ENCODE results near the gene LRRTM3.

The LRRTM3 gene

GRCh38 chr10:67033878-67034277 is 108.0 kb downstream of the LRRTM3 start:
- Histone ChIP-seq H3K27ac (ENCODE audit: low read length) (no peak overlapping the region), H3K79me2 (ENCODE audit: insufficient read depth, low read length) (no peaks in the 10 kb centered on the region), H3K4me2 (ENCODE audit: insufficient read depth, low read length) (no peak overlapping the region), H3K9ac (ENCODE audit: low read depth, low read length) (no peak overlapping the region), H3K9me3 (ENCODE audit: insufficient read depth, low read length, severe bottlenecking) (no peaks in the 10 kb centered on the region), H2AFZ (ENCODE audit: low read depth, low read length) (no peak overlapping the region), H3K27me3 (ENCODE audit: insufficient read depth, low read length, poor library complexity) (no peaks in the 10 kb centered on the region), H3K4me1 (ENCODE audit: insufficient read depth, low read length) (no peaks in the 10 kb centered on the region), H3K4me3 (ENCODE audit: low read depth in 1 of 2, low read length in 2 of 2) (no peak overlapping the region), H3K36me3 (ENCODE audit: insufficient read depth, low read length) (no peaks in the 10 kb centered on the region), H4K20me1 (ENCODE audit: insufficient read depth, low read length) (no peaks in the 10 kb centered on the region)
- ATAC-seq (ENCODE audit: insufficient read depth, low read depth) (no peak), DNase-seq (no peak)
- TF ChIP-seq EZH2 (IDR thresholded peaks at IDR 0.05; ENCODE audit: borderline replicate concordance, low read depth, low read length, severe bottlenecking) (no peak), CTCF (IDR thresholded peaks at IDR 0.05; ENCODE audit: borderline replicate concordance, extremely low read depth, low read length, poor library complexity, severe bottlenecking) (no peak)

DNA sequence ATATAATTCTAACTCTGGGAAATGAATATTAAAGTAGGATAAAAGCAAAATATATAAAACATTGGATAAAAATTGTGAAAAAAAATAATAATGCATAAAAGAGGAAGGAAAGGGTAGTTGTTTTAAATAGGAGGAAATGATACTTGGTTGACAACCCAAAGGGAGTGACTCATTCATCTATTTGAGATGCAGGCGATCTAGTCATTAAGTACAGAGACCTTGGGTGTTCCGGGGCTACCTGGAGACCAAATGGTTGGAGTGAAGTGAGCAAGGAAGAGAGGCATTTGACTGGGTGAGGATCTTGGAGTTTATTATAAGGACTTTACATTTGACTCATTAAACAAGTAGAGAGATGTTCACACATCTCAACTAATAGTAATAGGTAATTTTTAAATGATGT is 111.0 kb downstream of the LRRTM3 start:
- H3K27me3 ChIP-seq (ENCODE audit: insufficient read depth, low read length, poor library complexity), result no peaks in the 10 kb centered on the region
- TF ChIP-seq EZH2 (IDR thresholded peaks at IDR 0.05; ENCODE audit: borderline replicate concordance, low read depth, low read length, severe bottlenecking) (no peak), CTCF (IDR thresholded peaks at IDR 0.05; ENCODE audit: borderline replicate concordance, extremely low read depth, low read length, poor library complexity, severe bottlenecking) (no peak)
- ATAC-seq (ENCODE audit: insufficient read depth, low read depth) (no peak), DNase-seq (no peak)
- no peak overlapping the region for H3K9ac ChIP-seq (ENCODE audit: low read depth, low read length)
- no peak overlapping the region for H3K4me3 ChIP-seq (ENCODE audit: low read depth in 1 of 2, low read length in 2 of 2)
- no peaks in the 10 kb centered on the region for H3K9me3 ChIP-seq (ENCODE audit: insufficient read depth, low read length, severe bottlenecking)
- H3K79me2 ChIP-seq (ENCODE audit: insufficient read depth, low read length), result no peaks in the 10 kb centered on the region
- no peak overlapping the region for H3K27ac ChIP-seq (ENCODE audit: low read length)
- no peaks in the 10 kb centered on the region for H3K36me3 ChIP-seq (ENCODE audit: insufficient read depth, low read length)
- no peaks in the 10 kb centered on the region for H4K20me1 ChIP-seq (ENCODE audit: insufficient read depth, low read length)
- no peak overlapping the region for H2AFZ ChIP-seq (ENCODE audit: low read depth, low read length)
- H3K4me2 ChIP-seq (ENCODE audit: insufficient read depth, low read length), result no peak overlapping the region
- H3K4me1 ChIP-seq (ENCODE audit: insufficient read depth, low read length), result no peaks in the 10 kb centered on the region

DNA sequence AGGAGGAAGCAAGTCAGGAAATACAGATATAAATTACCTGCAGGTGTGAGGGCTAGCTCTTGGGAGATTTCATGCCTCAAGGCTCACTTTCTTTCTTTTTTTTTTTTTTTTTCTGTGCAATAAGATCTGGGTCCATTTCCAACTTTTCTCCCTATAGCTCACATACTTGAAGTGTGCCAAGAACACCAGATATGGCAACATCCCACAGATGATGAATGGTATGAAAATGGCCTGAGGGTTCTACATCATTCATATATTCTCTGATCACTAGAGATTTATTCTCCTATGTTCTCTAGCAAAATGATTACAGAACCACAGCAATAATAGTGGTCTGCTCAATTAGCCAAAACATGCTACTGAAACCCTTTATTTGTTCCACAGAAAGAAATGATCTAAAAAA is 117.2 kb downstream of the LRRTM3 start:
- H3K4me2 ChIP-seq (ENCODE audit: insufficient read depth, low read length), result no peak overlapping the region
- H3K4me1 ChIP-seq (ENCODE audit: insufficient read depth, low read length), result no peaks in the 10 kb centered on the region
- no peaks in the 10 kb centered on the region for H3K9me3 ChIP-seq (ENCODE audit: insufficient read depth, low read length, severe bottlenecking)
- H3K36me3 ChIP-seq (ENCODE audit: insufficient read depth, low read length), result no peaks in the 10 kb centered on the region
- no peaks in the 10 kb centered on the region for H4K20me1 ChIP-seq (ENCODE audit: insufficient read depth, low read length)
- no peaks in the 10 kb centered on the region for H3K79me2 ChIP-seq (ENCODE audit: insufficient read depth, low read length)
- H3K27ac ChIP-seq (ENCODE audit: low read length), result no peak overlapping the region
- TF ChIP-seq EZH2 (IDR thresholded peaks at IDR 0.05; ENCODE audit: borderline replicate concordance, low read depth, low read length, severe bottlenecking) (no peak), CTCF (IDR thresholded peaks at IDR 0.05; ENCODE audit: borderline replicate concordance, extremely low read depth, low read length, poor library complexity, severe bottlenecking) (no peak)
- no peak overlapping the region for H3K4me3 ChIP-seq (ENCODE audit: low read depth in 1 of 2, low read length in 2 of 2)
- no peak overlapping the region for H3K9ac ChIP-seq (ENCODE audit: low read depth, low read length)
- no peak for DNase-seq
- no peak for ATAC-seq (ENCODE audit: insufficient read depth, low read depth)
- no peaks in the 10 kb centered on the region for H3K27me3 ChIP-seq (ENCODE audit: insufficient read depth, low read length, poor library complexity)
- no peak overlapping the region for H2AFZ ChIP-seq (ENCODE audit: low read depth, low read length)

DNA sequence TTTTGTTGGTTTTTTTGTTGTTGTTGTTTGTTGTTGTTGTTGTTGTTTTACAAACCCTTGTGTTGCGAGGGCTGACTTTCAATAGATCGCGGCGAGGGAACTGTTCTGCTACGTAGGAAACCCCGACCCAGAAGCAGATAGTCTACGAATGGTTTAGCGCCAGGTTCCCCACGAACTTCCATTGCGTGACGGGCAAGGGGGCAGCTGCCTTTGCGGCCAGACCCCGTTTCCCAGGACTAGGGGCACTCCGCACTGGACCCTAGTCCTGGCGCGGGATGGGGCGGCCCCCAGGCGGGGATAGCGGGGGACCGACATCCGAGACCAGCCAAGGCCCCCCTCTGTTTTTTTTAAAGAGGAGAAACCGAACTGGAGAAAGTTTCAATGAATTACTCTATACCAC is 119.6 kb downstream of the LRRTM3 start:
- Histone ChIP-seq H4K20me1 (ENCODE audit: insufficient read depth, low read length) (no peaks in the 10 kb centered on the region), H3K4me2 (ENCODE audit: insufficient read depth, low read length) (no peak overlapping the region), H3K9me3 (ENCODE audit: insufficient read depth, low read length, severe bottlenecking) (no peaks in the 10 kb centered on the region), H3K36me3 (ENCODE audit: insufficient read depth, low read length) (no peaks in the 10 kb centered on the region), H3K79me2 (ENCODE audit: insufficient read depth, low read length) (no peaks in the 10 kb centered on the region), H3K27ac (ENCODE audit: low read length) (no peak overlapping the region), H3K27me3 (ENCODE audit: insufficient read depth, low read length, poor library complexity) (no peaks in the 10 kb centered on the region), H3K4me3 (ENCODE audit: low read depth in 1 of 2, low read length in 2 of 2) (no peak overlapping the region), H3K9ac (ENCODE audit: low read depth, low read length) (no peak overlapping the region), H3K4me1 (ENCODE audit: insufficient read depth, low read length) (no peaks in the 10 kb centered on the region), H2AFZ (ENCODE audit: low read depth, low read length) (no peak overlapping the region)
- DNase-seq (no peak), ATAC-seq (ENCODE audit: insufficient read depth, low read depth) (no peak)
- no peak for TF ChIP-seq CTCF (IDR thresholded peaks at IDR 0.05; ENCODE audit: borderline replicate concordance, extremely low read depth, low read length, poor library complexity, severe bottlenecking)
- no peak for TF ChIP-seq EZH2 (IDR thresholded peaks at IDR 0.05; ENCODE audit: borderline replicate concordance, low read depth, low read length, severe bottlenecking)

All from DND-41 (cell line).